Liver (tissue), 9 donors: ENCODE data around the gene PHAX. TPM values are rescaled to one million over a fixed set of nuclear protein-coding genes. Genes with fewer than 3 reads are reported as not detected.

ENCODE experiments used
- DNase-seq: peaks from one replicate; pipeline ENCODE4 v3.0.0-alpha.2; 2017; ENCODE audit warnings: low spot score
- H3K27ac ChIP-seq, 2 donors: one replicate each; pipeline ENCODE4 v1.7.0; 2013; ENCODE audit warnings: inconsistent platforms in 2 of 2, low read length in 2 of 2, control low read depth in 1 of 2, low read depth in 1 of 2, mild to moderate bottlenecking in 1 of 2
- H3K27me3 ChIP-seq, 4 donors: one replicate each; pipeline versions ENCODE4 v1.6.1 to v1.7.0; 2013; ENCODE audit warnings: low read length in 3 of 4, inconsistent platforms in 1 of 4, mild to moderate bottlenecking in 1 of 4, moderate library complexity in 1 of 4; ENCODE audit not compliant: control insufficient read depth in 4 of 4, insufficient read depth in 4 of 4
- H3K36me3 ChIP-seq, 4 donors: one replicate each; pipeline versions ENCODE4 v1.6.1 to v1.7.0; 2013; ENCODE audit warnings: low read length in 3 of 4, mild to moderate bottlenecking in 3 of 4, low read depth in 1 of 4, moderate library complexity in 1 of 4; ENCODE audit not compliant: control insufficient read depth in 4 of 4, insufficient read depth in 3 of 4
- H3K4me1 ChIP-seq, 4 donors: one replicate each; pipeline versions ENCODE4 v1.6.1 to v1.7.0; 2013; ENCODE audit warnings: low read length in 3 of 4, mild to moderate bottlenecking in 3 of 4, moderate library complexity in 1 of 4; ENCODE audit not compliant: control insufficient read depth in 4 of 4, insufficient read depth in 4 of 4
- H3K4me3 ChIP-seq, 3 donors: one replicate each; pipeline versions ENCODE4 v1.6.1 to v1.7.0; 2013; ENCODE audit warnings: low read length in 3 of 3, control low read depth in 1 of 3, low read depth in 1 of 3, mild to moderate bottlenecking in 1 of 3
- H3K9ac ChIP-seq, 2 donors: one replicate each; pipeline ENCODE4 v1.7.0; 2013; ENCODE audit warnings: low read length in 2 of 2, mild to moderate bottlenecking in 2 of 2, moderate library complexity in 2 of 2, control low read depth in 1 of 2, low read depth in 1 of 2
- H3K9me3 ChIP-seq, 4 donors: one replicate each; pipeline versions ENCODE4 v1.6.1 to v1.7.0; 2013; ENCODE audit warnings: low read length in 3 of 4; ENCODE audit not compliant: control insufficient read depth in 4 of 4
- EGR1 ChIP-seq, 2 donors: IDR thresholded peaks; 2 replicates each; pipeline ENCODE4 v1.6.1; 2016 to 2018; ENCODE audit warnings: antibody characterized with exemption in 2 of 2, low read depth in 2 of 2
- FOXA1 ChIP-seq: IDR thresholded peaks from 2 replicates; pipeline ENCODE4 v1.6.1; 2016; ENCODE audit warnings: antibody characterized with exemption
- FOXA2 ChIP-seq: IDR thresholded peaks from 2 replicates; pipeline ENCODE4 v1.6.1; 2016; ENCODE audit warnings: antibody characterized with exemption
- GABPA ChIP-seq, 2 donors: IDR thresholded peaks in 1 of 2; conservative IDR thresholded peaks in 1 of 2; 2 replicates each; pipeline ENCODE4 v1.6.1; 2016; ENCODE audit warnings: antibody characterized with exemption in 2 of 2, mild to moderate bottlenecking in 1 of 2, moderate library complexity in 1 of 2
- HNF4A ChIP-seq, 2 donors: conservative IDR thresholded peaks; 2 replicates each; pipeline ENCODE4 v1.6.1; 2016; ENCODE audit warnings: antibody characterized with exemption in 2 of 2, mild to moderate bottlenecking in 2 of 2
- HNF4G ChIP-seq: IDR thresholded peaks from 2 replicates; pipeline ENCODE4 v1.6.1; 2016; ENCODE audit warnings: antibody characterized with exemption
- JUND ChIP-seq, 2 donors: IDR thresholded peaks; 2 replicates each; pipeline ENCODE4 v1.6.1; 2016; ENCODE audit warnings: antibody characterized with exemption in 2 of 2
- NR2F2 ChIP-seq: IDR thresholded peaks from 2 replicates; pipeline ENCODE4 v1.6.1; 2016; ENCODE audit warnings: antibody characterized with exemption
- RAD21 ChIP-seq, 2 donors: IDR thresholded peaks; 2 replicates each; pipeline ENCODE4 v1.6.1; 2016; ENCODE audit warnings: antibody characterized with exemption in 2 of 2, mild to moderate bottlenecking in 2 of 2
- RXRA ChIP-seq, 2 donors: IDR thresholded peaks; 2 replicates each; pipeline ENCODE4 v1.6.1; 2017 to 2018; ENCODE audit warnings: antibody characterized with exemption in 2 of 2, mild to moderate bottlenecking in 1 of 2
- SP1 ChIP-seq: IDR thresholded peaks from 2 replicates; pipeline ENCODE4 v1.6.1; 2018; ENCODE audit warnings: antibody characterized with exemption, mild to moderate bottlenecking
- TAF1 ChIP-seq: conservative IDR thresholded peaks from 2 replicates; pipeline ENCODE4 v1.6.1; 2016; ENCODE audit warnings: antibody characterized with exemption, mild to moderate bottlenecking
- YY1 ChIP-seq: IDR thresholded peaks from 2 replicates; pipeline ENCODE4 v1.6.1; 2016; ENCODE audit warnings: antibody characterized with exemption, mild to moderate bottlenecking
- WGBS: extraction: QIAGEN DNeasy Blood & Tissue Kit; methylation state at CpG from one replicate; pipeline ENCODE4 v1.1.7; 2013; 5-methylcytosine and 5-hydroxymethylcytosine counted together
- polyA plus RNA-seq, 2 donors: library from polyadenylated mRNA; stranded (reverse) in 1 of 2; unstranded in 1 of 2; fragments of 200-250 nt in 1 of 2; fragments of >200 nt in 1 of 2; fragmentation: Nextera tagmentation in 1 of 2; extraction: Ambion mirVana in 1 of 2; gene quantifications; one replicate each; pipeline versions ENCODE4 v1.2.1 to v1.2.3, GENCODE V29; 2013 to 2015
- total RNA-seq, 2 donors: library from RNA; depleted of rRNA; stranded (reverse); fragments of >200 nt; gene quantifications; one replicate each; pipeline ENCODE4 v1.2.3, GENCODE V29; 2014
- TF ChIP-seq, protein P1 (sequence below): IDR thresholded peaks from 2 replicates; pipeline ENCODE4 v1.6.1; 2016; ENCODE audit warnings: antibody characterized with exemption
- TF ChIP-seq, protein P2 (sequence below): fragments of 150-350 bp; IDR thresholded peaks from 2 replicates; pipeline ENCODE4 v1.5.1; 2017; ENCODE audit warnings: improper control_type of control experiment, low read depth, low read length; ENCODE audit not compliant: missing input control
- TF ChIP-seq, protein P3 (sequence below): IDR thresholded peaks from 2 replicates; pipeline ENCODE4 v1.6.1; 2016; ENCODE audit warnings: antibody characterized with exemption
- TF ChIP-seq, protein P4 (sequence below): IDR thresholded peaks from 2 replicates; pipeline ENCODE4 v1.6.1; 2016; ENCODE audit warnings: antibody characterized with exemption, mild to moderate bottlenecking
- TF ChIP-seq, protein P5 (sequence below): IDR thresholded peaks from 2 replicates; pipeline ENCODE4 v1.6.1; 2016; ENCODE audit warnings: antibody characterized with exemption
- donor health status: healthy.
- donor health status: healthy.
- donor health status: healthy.
- donor health status: healthy.
- donor health status: healthy.

The PHAX gene
- total and polyA plus RNA-seq, 4 donors: 10.3 to 32.6 (median 25.1) TPM

DNA sequence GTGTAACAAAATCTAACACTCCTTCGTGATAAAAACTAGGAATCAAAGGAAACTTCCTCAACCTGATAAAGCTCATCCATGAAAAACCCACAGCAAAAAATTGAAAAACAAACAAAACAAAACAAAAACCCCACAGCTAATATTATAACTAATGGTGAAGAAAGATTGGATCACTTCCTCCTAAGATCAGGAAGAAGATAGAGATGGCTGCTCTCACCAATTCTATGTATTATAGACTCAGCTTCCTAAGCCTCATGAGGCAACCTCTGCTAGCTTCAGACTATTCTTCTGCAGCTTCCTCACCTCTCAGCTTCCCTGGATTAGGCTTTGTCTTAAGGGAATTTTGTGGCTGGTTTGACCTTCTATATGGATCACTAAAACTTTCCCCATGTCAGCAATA is 40.1 kb downstream of the PHAX start (continued):
- TF ChIP-seq, protein P1, sequence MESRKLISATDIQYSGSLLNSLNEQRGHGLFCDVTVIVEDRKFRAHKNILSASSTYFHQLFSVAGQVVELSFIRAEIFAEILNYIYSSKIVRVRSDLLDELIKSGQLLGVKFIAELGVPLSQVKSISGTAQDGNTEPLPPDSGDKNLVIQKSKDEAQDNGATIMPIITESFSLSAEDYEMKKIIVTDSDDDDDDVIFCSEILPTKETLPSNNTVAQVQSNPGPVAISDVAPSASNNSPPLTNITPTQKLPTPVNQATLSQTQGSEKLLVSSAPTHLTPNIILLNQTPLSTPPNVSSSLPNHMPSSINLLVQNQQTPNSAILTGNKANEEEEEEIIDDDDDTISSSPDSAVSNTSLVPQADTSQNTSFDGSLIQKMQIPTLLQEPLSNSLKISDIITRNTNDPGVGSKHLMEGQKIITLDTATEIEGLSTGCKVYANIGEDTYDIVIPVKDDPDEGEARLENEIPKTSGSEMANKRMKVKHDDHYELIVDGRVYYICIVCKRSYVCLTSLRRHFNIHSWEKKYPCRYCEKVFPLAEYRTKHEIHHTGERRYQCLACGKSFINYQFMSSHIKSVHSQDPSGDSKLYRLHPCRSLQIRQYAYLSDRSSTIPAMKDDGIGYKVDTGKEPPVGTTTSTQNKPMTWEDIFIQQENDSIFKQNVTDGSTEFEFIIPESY: no peak
- TF ChIP-seq, protein P2, sequence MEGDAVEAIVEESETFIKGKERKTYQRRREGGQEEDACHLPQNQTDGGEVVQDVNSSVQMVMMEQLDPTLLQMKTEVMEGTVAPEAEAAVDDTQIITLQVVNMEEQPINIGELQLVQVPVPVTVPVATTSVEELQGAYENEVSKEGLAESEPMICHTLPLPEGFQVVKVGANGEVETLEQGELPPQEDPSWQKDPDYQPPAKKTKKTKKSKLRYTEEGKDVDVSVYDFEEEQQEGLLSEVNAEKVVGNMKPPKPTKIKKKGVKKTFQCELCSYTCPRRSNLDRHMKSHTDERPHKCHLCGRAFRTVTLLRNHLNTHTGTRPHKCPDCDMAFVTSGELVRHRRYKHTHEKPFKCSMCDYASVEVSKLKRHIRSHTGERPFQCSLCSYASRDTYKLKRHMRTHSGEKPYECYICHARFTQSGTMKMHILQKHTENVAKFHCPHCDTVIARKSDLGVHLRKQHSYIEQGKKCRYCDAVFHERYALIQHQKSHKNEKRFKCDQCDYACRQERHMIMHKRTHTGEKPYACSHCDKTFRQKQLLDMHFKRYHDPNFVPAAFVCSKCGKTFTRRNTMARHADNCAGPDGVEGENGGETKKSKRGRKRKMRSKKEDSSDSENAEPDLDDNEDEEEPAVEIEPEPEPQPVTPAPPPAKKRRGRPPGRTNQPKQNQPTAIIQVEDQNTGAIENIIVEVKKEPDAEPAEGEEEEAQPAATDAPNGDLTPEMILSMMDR: no peak

DNA sequence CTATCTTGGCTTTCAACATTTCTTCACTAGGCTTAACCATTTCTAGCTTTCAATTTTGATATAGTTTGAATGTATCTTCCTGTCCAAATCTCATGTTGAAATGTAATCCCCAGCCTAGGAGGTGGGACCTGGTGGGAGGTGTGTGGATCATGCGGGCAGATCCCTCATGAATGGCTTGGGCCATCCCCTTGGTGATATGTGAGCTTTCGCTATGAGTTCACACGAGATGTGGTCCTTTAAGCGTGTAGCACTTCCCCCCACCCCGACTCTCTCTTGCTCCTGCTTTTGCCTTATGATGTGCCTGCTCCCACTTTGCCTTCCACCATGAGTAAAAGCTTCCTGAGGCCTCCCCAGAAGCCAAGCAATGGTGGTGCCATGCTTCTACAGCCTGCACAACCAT is 40.6 kb downstream of the PHAX start:
- DNase-seq: no peak
- TF ChIP-seq YY1: no peak
- no peak for TF ChIP-seq FOXA2
- no peak for TF ChIP-seq JUND (IDR thresholded peaks at IDR 0.05)
- TF ChIP-seq TAF1: no peak
- TF ChIP-seq RXRA (IDR thresholded peaks at IDR 0.05): no peak
- H3K9me3 ChIP-seq: peaks cover 0 to 3% (median 2%) of the 10 kb centered on the region in 4 donors
- no peaks in the 10 kb centered on the region for H3K36me3 ChIP-seq
- H3K27me3 ChIP-seq: no peaks in the 10 kb centered on the region
- WGBS: 95% methylated on average over 5 of the region's 5 CpGs
- H3K27ac ChIP-seq: no peak overlapping the region
- no peak overlapping the region for H3K9ac ChIP-seq
- H3K4me3 ChIP-seq: no peak overlapping the region
- H3K4me1 ChIP-seq: no peaks in the 10 kb centered on the region

DNA sequence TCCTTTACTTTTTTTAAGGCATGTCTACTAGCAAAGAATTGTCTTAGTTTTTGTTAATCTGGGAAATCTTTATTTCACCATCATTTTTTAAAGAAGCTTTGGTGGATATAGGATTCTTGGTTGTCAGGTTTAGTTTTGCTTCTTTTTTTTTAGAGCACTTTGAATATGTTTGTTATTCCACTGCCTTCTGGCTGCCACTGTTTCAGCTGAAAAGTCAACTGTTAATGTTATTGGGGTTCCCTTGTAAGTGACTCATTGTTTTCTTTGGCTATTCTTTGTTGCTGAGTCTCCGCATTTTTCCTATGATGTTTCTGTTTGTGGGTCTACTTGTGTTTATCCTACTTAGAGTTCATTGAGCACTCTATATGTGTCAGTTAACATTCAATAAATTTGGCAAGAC is 44.4 kb downstream of the PHAX start:
- no peaks in the 10 kb centered on the region for H3K36me3 ChIP-seq
- no peak for DNase-seq
- no peak for TF ChIP-seq GABPA (IDR thresholded peaks at IDR 0.05 in 1 of 2, conservative IDR thresholded peaks at IDR 0.05 in 1 of 2)
- TF ChIP-seq JUND (IDR thresholded peaks at IDR 0.05): no peak
- TF ChIP-seq, protein P3, sequence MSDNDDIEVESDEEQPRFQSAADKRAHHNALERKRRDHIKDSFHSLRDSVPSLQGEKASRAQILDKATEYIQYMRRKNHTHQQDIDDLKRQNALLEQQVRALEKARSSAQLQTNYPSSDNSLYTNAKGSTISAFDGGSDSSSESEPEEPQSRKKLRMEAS: no peak
- TF ChIP-seq YY1: no peak
- no peak for TF ChIP-seq FOXA1
- no peak for TF ChIP-seq HNF4G
- TF ChIP-seq, protein P2: no peak
- TF ChIP-seq EGR1 (IDR thresholded peaks at IDR 0.05; ENCODE audit: low read depth in 2 of 2): no peak
- TF ChIP-seq, protein P1: no peak
- TF ChIP-seq, protein P4, sequence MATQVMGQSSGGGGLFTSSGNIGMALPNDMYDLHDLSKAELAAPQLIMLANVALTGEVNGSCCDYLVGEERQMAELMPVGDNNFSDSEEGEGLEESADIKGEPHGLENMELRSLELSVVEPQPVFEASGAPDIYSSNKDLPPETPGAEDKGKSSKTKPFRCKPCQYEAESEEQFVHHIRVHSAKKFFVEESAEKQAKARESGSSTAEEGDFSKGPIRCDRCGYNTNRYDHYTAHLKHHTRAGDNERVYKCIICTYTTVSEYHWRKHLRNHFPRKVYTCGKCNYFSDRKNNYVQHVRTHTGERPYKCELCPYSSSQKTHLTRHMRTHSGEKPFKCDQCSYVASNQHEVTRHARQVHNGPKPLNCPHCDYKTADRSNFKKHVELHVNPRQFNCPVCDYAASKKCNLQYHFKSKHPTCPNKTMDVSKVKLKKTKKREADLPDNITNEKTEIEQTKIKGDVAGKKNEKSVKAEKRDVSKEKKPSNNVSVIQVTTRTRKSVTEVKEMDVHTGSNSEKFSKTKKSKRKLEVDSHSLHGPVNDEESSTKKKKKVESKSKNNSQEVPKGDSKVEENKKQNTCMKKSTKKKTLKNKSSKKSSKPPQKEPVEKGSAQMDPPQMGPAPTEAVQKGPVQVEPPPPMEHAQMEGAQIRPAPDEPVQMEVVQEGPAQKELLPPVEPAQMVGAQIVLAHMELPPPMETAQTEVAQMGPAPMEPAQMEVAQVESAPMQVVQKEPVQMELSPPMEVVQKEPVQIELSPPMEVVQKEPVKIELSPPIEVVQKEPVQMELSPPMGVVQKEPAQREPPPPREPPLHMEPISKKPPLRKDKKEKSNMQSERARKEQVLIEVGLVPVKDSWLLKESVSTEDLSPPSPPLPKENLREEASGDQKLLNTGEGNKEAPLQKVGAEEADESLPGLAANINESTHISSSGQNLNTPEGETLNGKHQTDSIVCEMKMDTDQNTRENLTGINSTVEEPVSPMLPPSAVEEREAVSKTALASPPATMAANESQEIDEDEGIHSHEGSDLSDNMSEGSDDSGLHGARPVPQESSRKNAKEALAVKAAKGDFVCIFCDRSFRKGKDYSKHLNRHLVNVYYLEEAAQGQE: no peak
- TF ChIP-seq RXRA (IDR thresholded peaks at IDR 0.05): no peak
- TF ChIP-seq HNF4A (conservative IDR thresholded peaks at IDR 0.05): no peak
- TF ChIP-seq, protein P5, sequence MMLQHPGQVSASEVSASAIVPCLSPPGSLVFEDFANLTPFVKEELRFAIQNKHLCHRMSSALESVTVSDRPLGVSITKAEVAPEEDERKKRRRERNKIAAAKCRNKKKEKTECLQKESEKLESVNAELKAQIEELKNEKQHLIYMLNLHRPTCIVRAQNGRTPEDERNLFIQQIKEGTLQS: no peak
- no peak for TF ChIP-seq SP1
- TF ChIP-seq RAD21 (IDR thresholded peaks at IDR 0.05): no peak
- TF ChIP-seq NR2F2: no peak
- no peak for TF ChIP-seq TAF1
- TF ChIP-seq FOXA2: no peak
- H3K9me3 ChIP-seq: peaks cover 0 to 3% (median 2%) of the 10 kb centered on the region in 4 donors
- 96% methylated on average over 1 of the region's 1 CpG for WGBS
- H3K4me1 ChIP-seq: peaks cover 8 to 22% (median 17%) of the 10 kb centered on the region in 4 donors
- no peak overlapping the region for H3K9ac ChIP-seq
- no peaks in the 10 kb centered on the region for H3K27me3 ChIP-seq
- H3K4me3 ChIP-seq: no peak overlapping the region
- no peak overlapping the region for H3K27ac ChIP-seq
